Neutrophil (primary cell): Measurements from ENCODE around the gene ASPHD1.

Experiments used
- H3K27ac ChIP-seq: fragments of 200-600 bp; sonication (generic); 2 replicates; pipeline ENCODE4 v1.5.1; 2016; ENCODE audit warnings: mild to moderate bottlenecking, moderate library complexity
- H3K27me3 ChIP-seq: fragments of 200-600 bp; sonication (generic); 2 replicates; pipeline ENCODE4 v1.6.0; 2016; ENCODE audit warnings: mild to moderate bottlenecking
- H3K36me3 ChIP-seq: fragments of 200-600 bp; sonication (generic); 2 replicates; pipeline ENCODE4 v1.5.1; 2017
- H3K4me1 ChIP-seq, 2 experiments: fragments of 200-600 bp in 1 of 2; sonication (generic) in 1 of 2; 1 replicate in 1 of 2; 2 replicates in 1 of 2; pipeline versions ENCODE4 v1.5.1 to v1.6.1; 2013 to 2016; ENCODE audit warnings: low read depth in 1 of 2, low read length in 1 of 2, mild to moderate bottlenecking in 1 of 2, moderate library complexity in 1 of 2; ENCODE audit not compliant: control insufficient read depth in 1 of 2, insufficient read depth in 1 of 2
- H3K4me3 ChIP-seq, 2 experiments: fragments of 200-600 bp in 1 of 2; sonication (generic) in 1 of 2; 1 replicate in 1 of 2; 2 replicates in 1 of 2; pipeline ENCODE4 v1.5.1; 2013 to 2016; ENCODE audit warnings: low read depth in 1 of 2, low read length in 1 of 2, mild to moderate bottlenecking in 1 of 2, moderate library complexity in 1 of 2
- H3K9me3 ChIP-seq: fragments of 200-600 bp; sonication (generic); 2 replicates; pipeline ENCODE4 v1.5.1; 2016
- TF ChIP-seq, protein P1 (sequence below): fragments of 200-600 bp; sonication (generic); IDR thresholded peaks from 2 replicates; pipeline ENCODE4 v1.5.1; 2016; ENCODE audit warnings: antibody characterized with exemption

ASPHD1 gene

GRCh38 chr16:29875206-29875605 is 25.1 kb upstream of the ASPHD1 start:
- no peak overlapping the region for H3K27ac ChIP-seq
- no peaks in the 10 kb centered on the region for H3K9me3 ChIP-seq
- TF ChIP-seq, protein P1, sequence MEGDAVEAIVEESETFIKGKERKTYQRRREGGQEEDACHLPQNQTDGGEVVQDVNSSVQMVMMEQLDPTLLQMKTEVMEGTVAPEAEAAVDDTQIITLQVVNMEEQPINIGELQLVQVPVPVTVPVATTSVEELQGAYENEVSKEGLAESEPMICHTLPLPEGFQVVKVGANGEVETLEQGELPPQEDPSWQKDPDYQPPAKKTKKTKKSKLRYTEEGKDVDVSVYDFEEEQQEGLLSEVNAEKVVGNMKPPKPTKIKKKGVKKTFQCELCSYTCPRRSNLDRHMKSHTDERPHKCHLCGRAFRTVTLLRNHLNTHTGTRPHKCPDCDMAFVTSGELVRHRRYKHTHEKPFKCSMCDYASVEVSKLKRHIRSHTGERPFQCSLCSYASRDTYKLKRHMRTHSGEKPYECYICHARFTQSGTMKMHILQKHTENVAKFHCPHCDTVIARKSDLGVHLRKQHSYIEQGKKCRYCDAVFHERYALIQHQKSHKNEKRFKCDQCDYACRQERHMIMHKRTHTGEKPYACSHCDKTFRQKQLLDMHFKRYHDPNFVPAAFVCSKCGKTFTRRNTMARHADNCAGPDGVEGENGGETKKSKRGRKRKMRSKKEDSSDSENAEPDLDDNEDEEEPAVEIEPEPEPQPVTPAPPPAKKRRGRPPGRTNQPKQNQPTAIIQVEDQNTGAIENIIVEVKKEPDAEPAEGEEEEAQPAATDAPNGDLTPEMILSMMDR, result no peak
- H3K4me3 ChIP-seq, result no peak overlapping the region
- peaks cover 9 to 14% of the 10 kb centered on the region in 2 experiments for H3K4me1 ChIP-seq
- peaks cover 51% of the 10 kb centered on the region for H3K27me3 ChIP-seq
- H3K36me3 ChIP-seq, result no peaks in the 10 kb centered on the region

DNA sequence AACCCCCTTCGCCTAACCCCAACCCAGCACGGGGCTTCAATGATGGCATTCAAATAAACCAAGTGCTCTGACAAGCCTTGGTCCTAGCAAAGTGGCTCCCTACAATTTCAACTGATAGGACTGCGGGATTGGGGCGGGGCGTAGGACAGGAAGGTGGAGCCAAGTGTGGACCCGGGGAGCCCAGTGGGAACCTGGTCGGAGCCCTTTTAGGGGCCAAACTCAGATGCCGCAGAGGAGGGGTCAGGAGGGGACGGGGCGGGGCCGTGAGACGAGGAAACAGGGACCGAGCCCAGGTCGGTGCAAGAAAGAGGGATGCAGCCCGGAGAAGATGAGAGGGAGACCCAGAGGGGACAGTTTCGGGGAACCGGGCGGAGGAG is 24.1 kb upstream of the ASPHD1 start:
- no peak overlapping the region for H3K27ac ChIP-seq
- TF ChIP-seq, protein P1, result no peak
- no peaks in the 10 kb centered on the region for H3K9me3 ChIP-seq
- H3K4me1 ChIP-seq, result peaks cover 9 to 14% of the 10 kb centered on the region in 2 experiments
- H3K4me3 ChIP-seq, result peak overlapping the region; percentile 31 to 36
- peaks cover 51% of the 10 kb centered on the region for H3K27me3 ChIP-seq
- H3K36me3 ChIP-seq, result no peaks in the 10 kb centered on the region

- TF ChIP-seq, protein P1, result no peak
- Histone ChIP-seq H3K27ac (no peak overlapping the region), H3K4me1 (peaks cover 9 to 14% of the 10 kb centered on the region in 2 experiments), H3K9me3 (no peaks in the 10 kb centered on the region), H3K27me3 (peaks cover 51% of the 10 kb centered on the region), H3K4me3 (peak overlapping the region; percentile 31 to 36), H3K36me3 (no peaks in the 10 kb centered on the region)
Measured at GRCh38 chr16:29876594-29877249, 23.6 kb upstream of the ASPHD1 start.

DNA sequence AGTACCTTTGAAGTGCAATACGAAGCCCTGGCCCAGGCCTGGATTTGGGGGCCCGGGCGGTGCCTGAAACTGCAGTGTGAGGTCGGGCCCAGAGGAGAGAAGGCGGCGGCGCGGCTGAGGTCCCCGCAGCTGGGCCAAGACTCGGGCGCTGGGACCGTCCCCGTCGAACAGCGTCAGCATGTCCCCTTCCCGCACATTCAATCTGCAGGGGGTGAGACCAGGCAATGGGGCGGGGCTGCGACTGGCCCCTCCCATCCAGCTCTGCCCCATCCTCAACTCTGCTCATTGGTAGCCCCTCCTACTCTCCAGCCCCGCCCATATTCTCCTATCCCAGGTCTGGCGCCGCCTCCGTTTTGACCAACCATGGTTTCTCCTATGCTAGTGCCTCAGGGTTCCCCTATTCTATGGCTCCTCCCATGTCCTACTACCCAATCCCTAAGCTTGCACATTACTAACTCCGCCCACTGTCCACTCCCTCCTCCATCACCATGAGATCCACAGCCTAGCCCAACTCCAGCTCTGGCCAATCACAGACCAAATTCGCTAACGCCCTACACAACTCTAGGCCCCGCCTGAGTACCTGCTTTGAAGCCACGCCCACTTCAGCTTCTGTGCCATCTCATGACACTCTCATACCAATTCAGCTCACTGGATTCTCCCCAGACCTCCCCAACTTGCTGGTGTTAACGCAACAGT is 22.9 kb upstream of the ASPHD1 start:
- Histone ChIP-seq H3K9me3 (no peaks in the 10 kb centered on the region), H3K4me3 (peak overlapping the region in 1 of 2 experiments; percentile 2), H3K36me3 (no peaks in the 10 kb centered on the region), H3K27me3 (peaks cover 51% of the 10 kb centered on the region), H3K27ac (no peak overlapping the region), H3K4me1 (peaks cover 9 to 14% of the 10 kb centered on the region in 2 experiments)
- TF ChIP-seq, protein P1, result no peak

GRCh38 chr16:29878172-29878571 is 22.1 kb upstream of the ASPHD1 start:
- H3K36me3 ChIP-seq, result no peaks in the 10 kb centered on the region
- peaks cover 51% of the 10 kb centered on the region for H3K27me3 ChIP-seq
- no peaks in the 10 kb centered on the region for H3K9me3 ChIP-seq
- no peak overlapping the region for H3K4me3 ChIP-seq
- TF ChIP-seq, protein P1, result no peak
- peaks cover 9 to 14% of the 10 kb centered on the region in 2 experiments for H3K4me1 ChIP-seq
- H3K27ac ChIP-seq, result no peak overlapping the region
